Measurements from ENCODE around the gene DYNLT2B. TPM values are rescaled to one million over a fixed set of nuclear protein-coding genes. Genes with fewer than 3 reads are reported as not detected.

DYNLT2B gene
- total RNA-seq, 4 donors from 2014 or later = 6.6 to 16.6 (median 8.4) TPM

- WGBS, 2 donors = 85% methylated on average over 4 of the region's 4 CpGs
- Histone ChIP-seq H3K36me3 (peaks cover 0 to 100% (median 12%) of the 10 kb centered on the region in 3 donors), H3K27ac (no peak overlapping the region), H3K4me3 (no peak overlapping the region), H3K4me1 (no peaks in the 10 kb centered on the region), H3K27me3 (no peaks in the 10 kb centered on the region), H3K9me3 (no peaks in the 10 kb centered on the region)
- intact Hi-C loops (cut with DNase I) = no loop called here
- TF ChIP-seq POLR2A (IDR thresholded peaks at IDR 0.05) = no peak
- TF ChIP-seq, protein P1, sequence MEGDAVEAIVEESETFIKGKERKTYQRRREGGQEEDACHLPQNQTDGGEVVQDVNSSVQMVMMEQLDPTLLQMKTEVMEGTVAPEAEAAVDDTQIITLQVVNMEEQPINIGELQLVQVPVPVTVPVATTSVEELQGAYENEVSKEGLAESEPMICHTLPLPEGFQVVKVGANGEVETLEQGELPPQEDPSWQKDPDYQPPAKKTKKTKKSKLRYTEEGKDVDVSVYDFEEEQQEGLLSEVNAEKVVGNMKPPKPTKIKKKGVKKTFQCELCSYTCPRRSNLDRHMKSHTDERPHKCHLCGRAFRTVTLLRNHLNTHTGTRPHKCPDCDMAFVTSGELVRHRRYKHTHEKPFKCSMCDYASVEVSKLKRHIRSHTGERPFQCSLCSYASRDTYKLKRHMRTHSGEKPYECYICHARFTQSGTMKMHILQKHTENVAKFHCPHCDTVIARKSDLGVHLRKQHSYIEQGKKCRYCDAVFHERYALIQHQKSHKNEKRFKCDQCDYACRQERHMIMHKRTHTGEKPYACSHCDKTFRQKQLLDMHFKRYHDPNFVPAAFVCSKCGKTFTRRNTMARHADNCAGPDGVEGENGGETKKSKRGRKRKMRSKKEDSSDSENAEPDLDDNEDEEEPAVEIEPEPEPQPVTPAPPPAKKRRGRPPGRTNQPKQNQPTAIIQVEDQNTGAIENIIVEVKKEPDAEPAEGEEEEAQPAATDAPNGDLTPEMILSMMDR (IDR thresholded peaks at IDR 0.05) = no peak
- no peak for DNase-seq
Observed at GRCh38 chr3:196356556-196356955, 38.5 kb upstream of the DYNLT2B start.

- Histone ChIP-seq H3K4me1 (no peaks in the 10 kb centered on the region), H3K9me3 (no peaks in the 10 kb centered on the region), H3K27ac (no peak overlapping the region), H3K36me3 (peaks cover 0 to 95% (median 12%) of the 10 kb centered on the region in 3 donors), H3K4me3 (no peak overlapping the region), H3K27me3 (no peaks in the 10 kb centered on the region)
- DNase-seq = no peak
- TF ChIP-seq, protein P1 (IDR thresholded peaks at IDR 0.05) = no peak
- no peak for TF ChIP-seq POLR2A (IDR thresholded peaks at IDR 0.05)
- intact Hi-C loops (cut with DNase I) = no loop called here
- 80 to 92% methylated on average over 1 of the region's 1 CpG for WGBS, 2 donors
Observed at GRCh38 chr3:196355668-196356067, 37.6 kb upstream of the DYNLT2B start.

GRCh38 chr3:196354132-196354531 lies 36.1 kb upstream of the DYNLT2B start:
- no peak for DNase-seq
- Histone ChIP-seq H3K27ac (no peak overlapping the region), H3K27me3 (no peaks in the 10 kb centered on the region), H3K36me3 (peaks cover 0 to 91% (median 12%) of the 10 kb centered on the region in 3 donors), H3K4me1 (no peaks in the 10 kb centered on the region), H3K9me3 (no peaks in the 10 kb centered on the region), H3K4me3 (no peak overlapping the region)
- 74 to 76% methylated on average over 6 of the region's 6 CpGs for WGBS, 2 donors
- TF ChIP-seq, protein P1 (IDR thresholded peaks at IDR 0.05) = no peak
- no peak for TF ChIP-seq POLR2A (IDR thresholded peaks at IDR 0.05)
- intact Hi-C loops (cut with DNase I) = no loop called here

DNA sequence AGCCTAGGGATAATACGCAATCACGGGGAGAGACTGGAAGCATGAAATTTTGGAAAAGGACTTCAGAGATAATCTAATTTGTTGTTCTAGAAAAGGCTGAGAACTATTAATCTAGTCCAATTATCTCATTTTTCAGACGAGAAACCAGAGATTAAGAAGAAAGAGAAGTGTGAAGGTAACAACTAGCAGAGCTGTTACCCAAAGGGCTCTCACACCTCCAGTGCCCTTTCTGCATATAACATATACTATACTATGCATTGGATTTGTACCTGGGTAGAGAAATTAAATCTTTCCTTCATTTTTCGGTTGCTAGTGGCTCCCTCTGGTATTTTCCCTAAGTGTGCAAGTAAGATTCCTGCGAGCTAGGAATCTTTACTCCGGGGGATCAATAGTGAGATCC lies 33.5 kb upstream of the DYNLT2B start:
- no peak overlapping the region for H3K4me3 ChIP-seq
- no peaks in the 10 kb centered on the region for H3K4me1 ChIP-seq
- H3K36me3 ChIP-seq = peaks cover 0 to 82% (median 11%) of the 10 kb centered on the region in 3 donors
- H3K27ac ChIP-seq = no peak overlapping the region
- H3K27me3 ChIP-seq = no peaks in the 10 kb centered on the region
- no peak for DNase-seq
- intact Hi-C loops (cut with DNase I) = no loop called here
- 76 to 79% methylated on average over 6 of the region's 6 CpGs for WGBS, 2 donors
- no peaks in the 10 kb centered on the region for H3K9me3 ChIP-seq
- TF ChIP-seq, protein P1 (IDR thresholded peaks at IDR 0.05) = no peak
- TF ChIP-seq POLR2A (IDR thresholded peaks at IDR 0.05) = no peak

DNA sequence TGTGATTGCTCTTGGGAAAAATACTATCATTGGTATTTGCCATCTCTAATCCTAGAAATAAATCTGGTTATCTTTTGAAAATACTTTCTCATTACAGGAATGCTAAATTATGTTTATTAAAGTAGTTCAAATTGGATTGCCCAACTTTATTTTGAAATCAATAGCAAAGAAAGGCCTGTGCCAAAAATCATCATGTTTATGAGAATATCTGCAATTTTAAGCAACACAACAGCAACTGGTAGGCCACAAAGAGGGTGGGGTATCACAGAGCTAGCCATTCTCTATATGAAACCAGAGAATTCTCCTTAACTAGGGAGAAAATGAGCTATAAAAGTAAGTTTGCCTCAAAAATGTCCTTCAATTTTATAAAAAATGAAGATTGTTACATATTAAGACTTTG lies 32.0 kb upstream of the DYNLT2B start:
- intact Hi-C loops (cut with DNase I) = no loop called here

More for the DNA sequence above, 32.0 kb upstream of the DYNLT2B start:
- TF ChIP-seq POLR2A (IDR thresholded peaks at IDR 0.05) = no peak
- TF ChIP-seq, protein P1 (IDR thresholded peaks at IDR 0.05) = no peak
- Histone ChIP-seq H3K4me1 (no peaks in the 10 kb centered on the region), H3K27ac (no peak overlapping the region), H3K27me3 (no peaks in the 10 kb centered on the region), H3K9me3 (no peaks in the 10 kb centered on the region), H3K36me3 (peaks cover 0 to 68% (median 5%) of the 10 kb centered on the region in 3 donors), H3K4me3 (no peak overlapping the region)
- no peak for DNase-seq

Measured in esophagus squamous epithelium (tissue), 5 donors.